HCT116 (cell line): ENCODE data around the gene HOXD10. TPM values are rescaled to one million over a fixed set of nuclear protein-coding genes. Genes with fewer than 3 reads are reported as not detected.
A peak's percentile ranks its signal among the peaks of the same experiment; 100 is the strongest.

ENCODE experiments used
- ATAC-seq: fragments of 200-7000 bp; cut with Tn5 transposase; 2 replicates; pipeline ENCODE4 v1.9.1; 2020; ENCODE audit warnings: mild to moderate bottlenecking, moderate library complexity
- BruUV-seq: library from RNA; stranded (reverse); fragments of 400-500 nt; replicated peaks from 2 replicates; lab custom pipeline; 2021; lab: Mats Ljungman, UMichigan
- CTCF ChIA-PET: fragments of 300-600 bp; sonication (Branson Sonifier 250); formaldehyde crosslinking; loops from one replicate; lab custom pipeline; 2021; ENCODE audit warnings: antibody characterized with exemption; lab: Charles Lee
- POLR2A ChIA-PET: fragments of 300-600, 350-600 bp; sonication (Branson Sonifier 250); formaldehyde crosslinking; loops from one replicate; lab custom pipeline; 2021; ENCODE audit warnings: antibody characterized with exemption; lab: Charles Lee
- RAD21 ChIA-PET, 2 experiments: fragments of 300-600 bp; sonication (Branson Sonifier 250); formaldehyde crosslinking; loops; one replicate each; lab custom pipeline; 2023; ENCODE audit warnings: low total read pairs in 2 of 2; ENCODE audit not compliant: uncharacterized antibody in 2 of 2, unreplicated experiment in 2 of 2, low non-redundant PET in 1 of 2; lab: Charles Lee
- DNase-seq: peaks from one replicate; pipeline ENCODE4 v3.0.0-alpha.2; 2010; ENCODE audit warnings: low read depth, low spot score
- H2AFZ ChIP-seq: fragments of 200-600 bp; shearing (Covaris generic), sonication (generic); 2 replicates; pipeline ENCODE4 v1.6.1; 2017; ENCODE audit warnings: low read depth, mixed run types, mixed read lengths, antibody characterized with exemption, low read length; ENCODE audit not compliant: poor library complexity, severe bottlenecking
- H3K27ac ChIP-seq: 2 replicates; pipeline ENCODE4 v1.5.1; 2012; ENCODE audit warnings: low read depth, low read length
- H3K27me3 ChIP-seq: fragments of 200-600 bp; sonication (generic); 2 replicates; pipeline ENCODE4 v1.6.1; 2016; ENCODE audit warnings: mixed run types, low read length, mixed read lengths; ENCODE audit not compliant: insufficient read depth
- H3K36me3 ChIP-seq, 2 experiments: fragments of 200-500 bp in 1 of 2; fragments of 200-600 bp in 1 of 2; sonication (Bioruptor generic) in 1 of 2; sonication (generic) in 1 of 2; 2 replicates each; pipeline versions ENCODE4 v1.5.1 to v1.6.1; 2014 to 2016; ENCODE audit warnings: low read length in 2 of 2, inconsistent platforms in 1 of 2, mixed read lengths in 1 of 2, mixed run types in 1 of 2; ENCODE audit not compliant: insufficient read depth in 2 of 2, control insufficient read depth in 1 of 2
- H3K4me1 ChIP-seq, 2 experiments: fragments of 200-600 bp in 1 of 2; sonication (generic) in 1 of 2; 2 replicates each; pipeline versions ENCODE4 v1.5.1 to v1.6.1; 2012 to 2017; ENCODE audit warnings: low read length in 2 of 2, inconsistent platforms in 1 of 2, mild to moderate bottlenecking in 1 of 2, mixed read lengths in 1 of 2, mixed run types in 1 of 2, moderate library complexity in 1 of 2; ENCODE audit not compliant: insufficient read depth in 2 of 2, control insufficient read depth in 1 of 2
- H3K4me2 ChIP-seq: fragments of 200-600 bp; sonication (generic); 2 replicates; pipeline ENCODE4 v1.6.1; 2017; ENCODE audit warnings: mixed run types, low read length, mixed read lengths
- H3K4me3 ChIP-seq, 2 experiments: fragments of 200-600 bp in 1 of 2; sonication (generic) in 1 of 2; replicated peaks in 1 of 2; 2 replicates each; pipeline ENCODE4 v1.5.1; 2011 to 2016; ENCODE audit warnings: low read length in 2 of 2, control low read depth in 1 of 2, low read depth in 1 of 2, mild to moderate bottlenecking in 1 of 2, mixed read lengths in 1 of 2, mixed run types in 1 of 2
- H3K79me2 ChIP-seq: fragments of 200-600 bp; sonication (generic); 2 replicates; pipeline ENCODE4 v1.6.1; 2017; ENCODE audit warnings: mild to moderate bottlenecking, mixed run types, low read length, moderate library complexity, mixed read lengths; ENCODE audit not compliant: insufficient read depth
- H3K9ac ChIP-seq: fragments of 200-600 bp; sonication (generic); 2 replicates; pipeline ENCODE4 v1.6.1; 2016; ENCODE audit warnings: low read length, mixed read lengths
- H3K9me2 ChIP-seq: fragments of 200-600 bp; sonication (generic), shearing (Covaris generic); 2 replicates; pipeline ENCODE4 v1.6.1; 2017; ENCODE audit warnings: mixed run types, mild to moderate bottlenecking, moderate library complexity; ENCODE audit not compliant: insufficient read depth
- H3K9me3 ChIP-seq, 2 experiments: fragments of 200-500 bp in 1 of 2; fragments of 200-600 bp in 1 of 2; sonication (Bioruptor generic) in 1 of 2; sonication (generic) in 1 of 2; 2 replicates each; pipeline ENCODE4 v1.6.1; 2014 to 2017; ENCODE audit warnings: low read length in 2 of 2, mixed read lengths in 2 of 2, inconsistent platforms in 1 of 2, low read depth in 1 of 2, mild to moderate bottlenecking in 1 of 2, mixed run types in 1 of 2, moderate library complexity in 1 of 2; ENCODE audit not compliant: control insufficient read depth in 1 of 2, insufficient read depth in 1 of 2
- H4K20me1 ChIP-seq: fragments of 200-600 bp; sonication (generic), shearing (Covaris generic); 2 replicates; pipeline ENCODE4 v1.6.1; 2017; ENCODE audit warnings: mixed run types, mild to moderate bottlenecking, moderate library complexity; ENCODE audit not compliant: insufficient read depth
- EGR1 ChIP-seq: IDR thresholded peaks from 2 replicates; pipeline ENCODE4 v1.6.1; 2012; ENCODE audit warnings: low read depth
- ELF1 ChIP-seq: IDR thresholded peaks from 2 replicates; pipeline ENCODE4 v1.6.1; 2012; ENCODE audit warnings: low read depth, borderline replicate concordance
- JUND ChIP-seq: IDR thresholded peaks from 2 replicates; pipeline ENCODE4 v1.6.1; 2012
- POLR2A ChIP-seq: IDR thresholded peaks from 2 replicates; pipeline ENCODE4 v1.7.0; 2011; ENCODE audit warnings: borderline replicate concordance; ENCODE audit not compliant: insufficient read depth, insufficient read length; ENCODE audit errors: extremely low read depth
- POLR2AphosphoS5 ChIP-seq: IDR thresholded peaks from 2 replicates; pipeline ENCODE4 v1.6.1; 2011; ENCODE audit warnings: mild to moderate bottlenecking, low read depth, low read length, moderate library complexity
- SIN3A ChIP-seq: IDR thresholded peaks from 2 replicates; pipeline ENCODE4 v1.6.1; 2012; ENCODE audit warnings: low read depth
- SP1 ChIP-seq: IDR thresholded peaks from 2 replicates; pipeline ENCODE4 v1.6.1; 2012; ENCODE audit warnings: low read depth
- SRF ChIP-seq: IDR thresholded peaks from 2 replicates; pipeline ENCODE4 v1.6.1; 2012; ENCODE audit warnings: low read depth
- TCF7L2 ChIP-seq: IDR thresholded peaks from 2 replicates; pipeline ENCODE4 v1.7.0; 2011; ENCODE audit warnings: borderline replicate concordance, inconsistent platforms; ENCODE audit not compliant: insufficient read depth, insufficient read length; ENCODE audit errors: extremely low read depth
- ZFX ChIP-seq: fragments of 450-650 bp; IDR thresholded peaks from 2 replicates; pipeline ENCODE4 v1.6.1; 2017
- ZNF274 ChIP-seq: fragments of 200-500 bp; sonication (Bioruptor generic); IDR thresholded peaks from 2 replicates; pipeline ENCODE4 v1.6.1; 2014; ENCODE audit warnings: mild to moderate bottlenecking, low read depth, low read length, inconsistent platforms
- intact Hi-C: fragments of 100-400 bp; cut with micrococcal nuclease; formaldehyde crosslinking; loops from 2 replicates; pipeline ENCODE4 v1.10.0; 2022
- microRNA counts: library from miRNA; unstranded; fragments of <30 nt; microRNA quantifications from one replicate; lab custom pipeline; 2015
- microRNA-seq: library from miRNA; unstranded; fragments of <30 nt; microRNA quantifications from one replicate; pipeline ENCODE4, GENCODE V29; 2016; ENCODE audit warnings: borderline number of aligned reads
- total RNA-seq: library from RNA; stranded (reverse); gene quantifications from one replicate; pipeline ENCODE4 v1.2.1, GENCODE V29; 2021; ENCODE audit not compliant: unreplicated experiment
- TF ChIP-seq, protein P1 (sequence below): IDR thresholded peaks from 2 replicates; pipeline ENCODE4 v1.6.1; 2012

The HOXD10 gene
- total RNA-seq, 1 experiment from 2014 or later: not detected

DNA sequence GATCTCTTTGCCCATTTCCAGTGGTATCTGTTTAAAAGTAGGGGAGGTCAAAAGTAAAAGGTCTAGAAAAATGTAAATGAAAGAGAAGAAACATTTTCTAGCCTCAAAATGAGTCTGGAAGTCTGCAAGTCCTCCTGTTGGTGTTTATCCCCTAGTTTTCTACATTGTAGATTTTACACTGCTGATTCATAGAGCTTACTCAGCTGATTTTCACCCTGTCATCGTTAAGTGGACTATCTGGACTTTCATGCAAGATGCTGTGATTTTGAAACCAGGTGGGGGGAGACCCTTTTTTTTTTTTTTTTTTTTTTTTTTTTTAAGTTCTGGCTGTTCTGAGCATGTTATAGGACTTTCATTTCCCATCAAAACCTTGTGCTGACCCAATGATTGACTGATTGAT lies 50.8 kb downstream of the HOXD10 start:
- no peaks in the 10 kb centered on the region for H3K9me3 ChIP-seq
- TF ChIP-seq SIN3A: no peak
- TF ChIP-seq JUND: no peak
- no peak for TF ChIP-seq SRF
- TF ChIP-seq TCF7L2: no peak
- TF ChIP-seq EGR1: no peak
- TF ChIP-seq ZNF274: no peak
- TF ChIP-seq ELF1: no peak
- no peak for TF ChIP-seq POLR2A
- no peak for TF ChIP-seq ZFX
- H4K20me1 ChIP-seq: no peaks in the 10 kb centered on the region
- H3K27ac ChIP-seq: no peak overlapping the region
- H3K9ac ChIP-seq: no peak overlapping the region
- DNase-seq (no peak), ATAC-seq (no peak)
- ChIA-PET POLR2A (no interaction called here), RAD21 (no interaction called here), CTCF (no interaction called here)
- no peaks in the 10 kb centered on the region for H3K79me2 ChIP-seq
- H3K4me3 ChIP-seq: no peak overlapping the region
- no peak overlapping the region for H2AFZ ChIP-seq
- intact Hi-C loops: no loop called here
- no peaks in the 10 kb centered on the region for H3K9me2 ChIP-seq
- no TSS peak for BruUV-seq
- H3K4me1 ChIP-seq: no peaks in the 10 kb centered on the region
- H3K36me3 ChIP-seq: no peaks in the 10 kb centered on the region
- no peak overlapping the region for H3K4me2 ChIP-seq
- no peaks in the 10 kb centered on the region for H3K27me3 ChIP-seq

DNA sequence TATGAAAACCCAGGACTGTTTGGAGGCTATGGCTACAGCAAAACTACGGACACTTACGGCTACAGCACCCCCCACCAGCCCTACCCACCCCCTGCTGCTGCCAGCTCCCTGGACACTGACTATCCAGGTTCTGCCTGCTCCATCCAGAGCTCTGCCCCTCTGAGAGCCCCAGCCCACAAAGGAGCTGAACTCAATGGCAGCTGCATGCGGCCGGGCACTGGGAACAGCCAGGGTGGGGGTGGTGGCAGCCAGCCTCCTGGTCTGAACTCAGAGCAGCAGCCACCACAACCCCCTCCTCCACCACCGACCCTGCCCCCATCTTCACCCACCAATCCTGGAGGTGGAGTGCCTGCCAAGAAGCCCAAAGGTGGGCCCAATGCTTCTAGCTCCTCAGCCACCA lies 52.6 kb downstream of the HOXD10 start:
- POLR2A ChIA-PET: interaction anchor here (0.6 kb wide), 1 partner anchor 41 kb away, joined by 3 read pairs; no protein-coding TSS in a partner anchor

More for the DNA sequence above, 52.6 kb downstream of the HOXD10 start:
- no peak for DNase-seq
- ChIA-PET CTCF (no interaction called here), RAD21 (no interaction called here)
- Histone ChIP-seq H3K36me3 (no peaks in the 10 kb centered on the region), H3K4me3 (no peak overlapping the region), H3K9me3 (no peaks in the 10 kb centered on the region), H4K20me1 (no peaks in the 10 kb centered on the region), H3K9me2 (no peaks in the 10 kb centered on the region), H3K9ac (no peak overlapping the region), H3K27me3 (no peaks in the 10 kb centered on the region), H3K79me2 (no peaks in the 10 kb centered on the region), H3K27ac (no peak overlapping the region), H3K4me2 (no peak overlapping the region), H2AFZ (no peak overlapping the region), H3K4me1 (no peaks in the 10 kb centered on the region)
- ATAC-seq: no peak
- no TSS peak for BruUV-seq
- intact Hi-C loops: no loop called here
- TF ChIP-seq POLR2AphosphoS5 (no peak), SP1 (no peak)
- TF ChIP-seq, protein P1, sequence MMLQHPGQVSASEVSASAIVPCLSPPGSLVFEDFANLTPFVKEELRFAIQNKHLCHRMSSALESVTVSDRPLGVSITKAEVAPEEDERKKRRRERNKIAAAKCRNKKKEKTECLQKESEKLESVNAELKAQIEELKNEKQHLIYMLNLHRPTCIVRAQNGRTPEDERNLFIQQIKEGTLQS: no peak

MicroRNAs encoded within 50 kb of the gene (microRNA counts, 767-probe panel; counts per million panel counts)
- not detected for microRNA hsa-miR-10b-5p (lab: Ali Mortazavi, UCI)

Small RNAs within 50 kb of the gene (microRNA-seq; reads per million reads assigned to microRNA genes)
- gene MIR10B: 1,066 reads per million, percentile 81 among the genes with 10 or more reads in this experiment

Other genes starting within 250 kb of the HOXD10 start
- 22.3 TPM for gene LNPK, start 114.5 kb upstream of the HOXD10 start, total RNA-seq
- gene EVX2, start 32.8 kb upstream of the HOXD10 start, total RNA-seq: not detected
- gene HOXD13, start 24.1 kb upstream of the HOXD10 start, total RNA-seq: not detected
- gene HOXD12, start 17.0 kb upstream of the HOXD10 start, total RNA-seq: 0.27 TPM
- gene HOXD11, start 9.5 kb upstream of the HOXD10 start, total RNA-seq: not detected
- gene HOXD9, start 5.9 kb downstream of the HOXD10 start, total RNA-seq: not detected
- gene HOXD8, start 12.9 kb downstream of the HOXD10 start, total RNA-seq: 6.0 TPM
- 0.61 TPM for gene HOXD4, start 34.8 kb downstream of the HOXD10 start, total RNA-seq
- 1.4 TPM for gene HOXD3, start 40.5 kb downstream of the HOXD10 start, total RNA-seq
- gene HOXD1, start 71.9 kb downstream of the HOXD10 start, total RNA-seq: not detected
- 38.9 TPM for gene MTX2, start 152.7 kb downstream of the HOXD10 start, total RNA-seq